ENCODE measurements around the gene APBB2. TPM values are rescaled to one million over a fixed set of nuclear protein-coding genes. Genes with fewer than 3 reads are reported as not detected.

APBB2 gene
- total and polyA plus RNA-seq, 8 donors = 4.7 to 55.4 (median 23.1) TPM

GRCh38 chr4:41081847-41082246 is 132.5 kb downstream of the APBB2 start:
- Histone ChIP-seq H3K9me3 (peaks cover 0 to 17% (median 9%) of the 10 kb centered on the region in 4 donors), H3K27me3 (no peaks in the 10 kb centered on the region), H3K4me1 (peaks cover 0 to 17% (median 6%) of the 10 kb centered on the region in 4 donors), H3K4me3 (no peak overlapping the region), H3K36me3 (no peaks in the 10 kb centered on the region), H3K27ac (no peak overlapping the region)
- 76 to 84% (median 83%) methylated on average over 5 of the region's 5 CpGs for WGBS, 5 donors
- DNase-seq = no peak
- intact Hi-C loops (cut with DNase I; ENCODE audit: low total_unique reads) = no loop called here
- no peak for TF ChIP-seq POLR2AphosphoS5 (IDR thresholded peaks at IDR 0.05)
- no peak for TF ChIP-seq POLR2A (IDR thresholded peaks at IDR 0.05)
- TF ChIP-seq EP300 (IDR thresholded peaks at IDR 0.05) = no peak
- no peak for TF ChIP-seq CTCF (IDR thresholded peaks at IDR 0.05)

GRCh38 chr4:41080976-41081375 is 133.4 kb downstream of the APBB2 start:
- H3K27me3 ChIP-seq = no peaks in the 10 kb centered on the region
- no peak for DNase-seq

GRCh38 chr4:41079881-41080560 is 134.3 kb downstream of the APBB2 start:
- WGBS, 5 donors = 71 to 90% (median 74%) methylated on average over 6 of the region's 6 CpGs
- no peak for DNase-seq
- no peaks in the 10 kb centered on the region for H3K36me3 ChIP-seq
- no peaks in the 10 kb centered on the region for H3K9me3 ChIP-seq
- TF ChIP-seq POLR2AphosphoS5 (IDR thresholded peaks at IDR 0.05) (no peak), CTCF (IDR thresholded peaks at IDR 0.05) (no peak), EP300 (IDR thresholded peaks at IDR 0.05) (no peak), POLR2A (IDR thresholded peaks at IDR 0.05) (no peak)
- no peak overlapping the region for H3K4me3 ChIP-seq
- intact Hi-C loops (cut with DNase I; ENCODE audit: low total_unique reads) = no loop called here
- no peaks in the 10 kb centered on the region for H3K27me3 ChIP-seq
- no peak overlapping the region for H3K27ac ChIP-seq
- H3K4me1 ChIP-seq = peaks cover 0 to 18% (median 6%) of the 10 kb centered on the region in 4 donors

More at GRCh38 chr4:41080976-41081375, 133.4 kb downstream of the APBB2 start:
- Histone ChIP-seq H3K36me3 (no peaks in the 10 kb centered on the region), H3K4me3 (no peak overlapping the region), H3K27ac (no peak overlapping the region), H3K9me3 (peaks cover 0 to 8% (median 2%) of the 10 kb centered on the region in 4 donors), H3K4me1 (peaks cover 0 to 18% (median 6%) of the 10 kb centered on the region in 4 donors)
- 79 to 89% (median 83%) methylated on average over 4 of the region's 4 CpGs for WGBS, 5 donors
- intact Hi-C loops (cut with DNase I; ENCODE audit: low total_unique reads) = no loop called here
- TF ChIP-seq EP300 (IDR thresholded peaks at IDR 0.05) = no peak
- TF ChIP-seq POLR2AphosphoS5 (IDR thresholded peaks at IDR 0.05) = no peak
- TF ChIP-seq CTCF (IDR thresholded peaks at IDR 0.05) = no peak
- no peak for TF ChIP-seq POLR2A (IDR thresholded peaks at IDR 0.05)

GRCh38 chr4:41077628-41078027 is 136.7 kb downstream of the APBB2 start:
- Histone ChIP-seq H3K4me3 (no peak overlapping the region), H3K36me3 (no peaks in the 10 kb centered on the region), H3K27me3 (no peaks in the 10 kb centered on the region), H3K4me1 (peaks cover 0 to 24% (median 7%) of the 10 kb centered on the region in 4 donors), H3K9me3 (no peaks in the 10 kb centered on the region), H3K27ac (no peak overlapping the region)
- intact Hi-C loops (cut with DNase I; ENCODE audit: low total_unique reads) = no loop called here
- no peak for DNase-seq
- WGBS, 5 donors = 15 to 34% (median 18%) methylated on average over 1 of the region's 1 CpG
- TF ChIP-seq EP300 (IDR thresholded peaks at IDR 0.05) (no peak), POLR2A (IDR thresholded peaks at IDR 0.05) (no peak), POLR2AphosphoS5 (IDR thresholded peaks at IDR 0.05) (no peak), CTCF (IDR thresholded peaks at IDR 0.05) (no peak)
